ENCODE results near the gene ZNF451.

DNA sequence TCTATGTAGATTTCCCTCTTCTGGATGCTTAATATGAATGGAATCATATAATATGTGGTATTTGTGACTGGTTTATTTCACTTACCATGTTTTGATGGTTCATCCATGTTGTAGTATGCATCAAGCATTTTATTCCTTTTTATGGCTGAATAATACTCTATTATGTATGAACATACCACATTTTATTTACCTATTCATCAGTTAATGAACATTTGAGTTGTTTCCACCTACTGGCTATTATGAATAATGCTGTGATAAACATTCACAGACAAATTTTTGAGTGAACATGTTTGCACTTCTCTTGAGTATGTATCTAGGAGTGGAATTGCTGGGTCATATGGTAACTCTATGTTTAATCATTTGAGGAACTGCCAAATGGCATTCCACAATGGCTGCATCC lies 14.9 kb upstream of the ZNF451 start:
- TF ChIP-seq CTCF (IDR thresholded peaks at IDR 0.05; ENCODE audit: low read depth, low read length) (no peak), POLR2A (IDR thresholded peaks at IDR 0.05; ENCODE audit: extremely low read depth, insufficient read length) (no peak)

Data from NB4 (cell line).